B cell (primary cell): ENCODE data around the gene WDR43. TPM values are rescaled to one million over a fixed set of nuclear protein-coding genes. Genes with fewer than 3 reads are reported as not detected.

Experiments used
- ATAC-seq: fragments of 200-7000 bp; cut with Tn5 transposase; one replicate; pipeline ENCODE4 v1.10.0; 2021; ENCODE audit warnings: low read depth, mild to moderate bottlenecking, moderate number of reproducible peaks, moderate library complexity
- CTCF ChIA-PET: fragments of 350-600 bp; sonication (Branson Sonifier 250); formaldehyde crosslinking; loops from one replicate; lab custom pipeline; 2021; ENCODE audit warnings: antibody characterized with exemption, inconsistent platforms; lab: Charles Lee
- POLR2A ChIA-PET: fragments of 350-600 bp; sonication (Branson Sonifier 250); formaldehyde crosslinking; loops from one replicate; lab custom pipeline; 2021; ENCODE audit warnings: antibody characterized with exemption; lab: Charles Lee
- DNase-seq: peaks from one replicate; pipeline ENCODE4 v3.0.0; 2013
- H2AFZ ChIP-seq: 2 replicates; pipeline ENCODE4 v1.6.1; 2012; ENCODE audit warnings: mild to moderate bottlenecking, low read depth, low read length; ENCODE audit not compliant: insufficient read depth, poor library complexity, severe bottlenecking
- H3K27ac ChIP-seq, 2 donors: 1 replicate in 1 of 2; 2 replicates in 1 of 2; pipeline ENCODE4 v1.5.1; 2012 to 2013; ENCODE audit warnings: low read length in 2 of 2, mild to moderate bottlenecking in 2 of 2, moderate library complexity in 1 of 2
- H3K27me3 ChIP-seq, 4 experiments: fragments of 200-600 bp in 1 of 4; sonication (generic) in 1 of 4; replicated peaks in 1 of 4; 1 replicate in 2 of 4; 2 replicates in 2 of 4; pipeline versions ENCODE4 v1.6.1 to v1.7.0; 2013 to 2016; ENCODE audit warnings: low read length in 3 of 4, mild to moderate bottlenecking in 2 of 4, mixed read lengths in 1 of 4, moderate library complexity in 1 of 4; ENCODE audit not compliant: insufficient read depth in 4 of 4, control insufficient read depth in 3 of 4; ENCODE audit errors: control extremely low read depth in 1 of 4
- H3K36me3 ChIP-seq, 2 experiments: replicated peaks in 1 of 2; 1 replicate in 1 of 2; 2 replicates in 1 of 2; pipeline versions ENCODE4 v1.6.1 to v1.7.1; 2013; ENCODE audit warnings: low read length in 1 of 2; ENCODE audit not compliant: insufficient read depth in 2 of 2, control insufficient read depth in 1 of 2; ENCODE audit errors: control extremely low read depth in 1 of 2, extremely low read depth in 1 of 2
- H3K4me1 ChIP-seq, 2 donors: fragments of 200-600 bp in 1 of 2; sonication (generic) in 1 of 2; 1 replicate in 1 of 2; 2 replicates in 1 of 2; pipeline versions ENCODE4 v1.5.1 to v1.6.1; 2013 to 2017; ENCODE audit warnings: low read length in 2 of 2; ENCODE audit not compliant: control insufficient read depth in 2 of 2, insufficient read depth in 2 of 2
- H3K4me2 ChIP-seq: replicated peaks from 2 replicates; pipeline ENCODE3; 2012; ENCODE audit warnings: mild to moderate bottlenecking, low read depth, low read length; ENCODE audit not compliant: poor library complexity, severe bottlenecking
- H3K4me3 ChIP-seq, 5 experiments: fragments of 200-600 bp in 1 of 5; sonication (generic) in 1 of 5; 1 replicate in 3 of 5; 2 replicates in 2 of 5; pipeline versions ENCODE4 v1.5.1 to v1.7.0; 2011 to 2016; ENCODE audit warnings: low read length in 4 of 5, mild to moderate bottlenecking in 4 of 5, low read depth in 2 of 5, control low read depth in 1 of 5, moderate library complexity in 1 of 5; ENCODE audit not compliant: insufficient read depth in 1 of 5; ENCODE audit errors: control extremely low read depth in 1 of 5, extremely low read depth in 1 of 5
- H3K79me2 ChIP-seq: fragments of 200-600 bp; sonication (generic); one replicate; pipeline ENCODE4 v1.6.0; 2016; ENCODE audit warnings: low read length; ENCODE audit not compliant: control insufficient read depth, insufficient read depth
- H3K9ac ChIP-seq: fragments of 200-600 bp; sonication (generic); 2 replicates; pipeline ENCODE4 v1.6.1; 2017; ENCODE audit warnings: mild to moderate bottlenecking, low read length, moderate library complexity
- H3K9me3 ChIP-seq, 3 donors: one replicate each; pipeline versions ENCODE4 v1.6.1 to v1.7.1; 2013; ENCODE audit warnings: low read length in 2 of 3; ENCODE audit not compliant: control insufficient read depth in 2 of 3, insufficient read depth in 1 of 3; ENCODE audit errors: control extremely low read depth in 1 of 3
- H4K20me1 ChIP-seq: 2 replicates; pipeline ENCODE4 v1.6.0; 2012; ENCODE audit warnings: mild to moderate bottlenecking, low read length; ENCODE audit not compliant: insufficient read depth, control insufficient read depth, poor library complexity, severe bottlenecking
- H3K27ac Mint-ChIP-seq: one replicate; pipeline ENCODE4 v1.8.0; 2021; ENCODE audit warnings: mixed read lengths
- H3K27me3 Mint-ChIP-seq: one replicate; pipeline ENCODE4 v1.8.0; 2021; ENCODE audit warnings: mixed read lengths
- H3K4me1 Mint-ChIP-seq: one replicate; pipeline ENCODE4 v1.8.0; 2021; ENCODE audit warnings: mixed read lengths
- H3K4me3 Mint-ChIP-seq: one replicate; pipeline ENCODE4 v1.8.0; 2021; ENCODE audit warnings: mixed read lengths
- H3K9me3 Mint-ChIP-seq: one replicate; pipeline ENCODE4 v1.8.0; 2022; ENCODE audit warnings: mixed read lengths; ENCODE audit not compliant: insufficient read depth
- EZH2 ChIP-seq: IDR thresholded peaks from 2 replicates; pipeline ENCODE4 v1.6.1; 2012; ENCODE audit warnings: borderline replicate concordance, low read depth, mild to moderate bottlenecking, moderate library complexity, low read length; ENCODE audit not compliant: insufficient read depth, poor library complexity, severe bottlenecking
- WGBS: methylation state at CpG from one replicate; pipeline ENCODE4 v1.1.5; 2013; ENCODE audit warnings: missing lambda C conversion rate; ENCODE audit not compliant: insufficient coverage; 5-methylcytosine and 5-hydroxymethylcytosine counted together
- intact Hi-C: fragments of 100-400 bp; cut with micrococcal nuclease; formaldehyde crosslinking; loops from one replicate; pipeline ENCODE4 v1.10.0; 2022
- polyA plus RNA-seq: library from polyadenylated mRNA; depleted of rRNA; stranded (reverse); fragments of >200 nt; gene quantifications from 2 replicates; pipeline ENCODE4 v1.2.3, GENCODE V29; 2012
- total RNA-seq, 2 donors: library from RNA; stranded (reverse); fragments of 120-200 nt in 1 of 2; gene quantifications; 1 replicate in 1 of 2; 2 replicates in 1 of 2; pipeline versions ENCODE4 v1.2.3 to v1.2.4, GENCODE V29; 2013 to 2022
- TF ChIP-seq, protein P1 (sequence below): fragments of 200-600 bp; IDR thresholded peaks from one replicate; pipeline ENCODE4 v1.8.0; 2022; ENCODE audit warnings: antibody characterized with exemption, mild to moderate bottlenecking

WDR43 gene
- total and polyA plus RNA-seq, 2 donors (not counting 1 experiment from before 2014, with no cell fraction given) = 22.5 to 51.0 TPM

GRCh38 chr2:28951910-28952835 is 57.7 kb downstream of the WDR43 start:
- Histone ChIP-seq H3K27me3 (no peaks in the 10 kb centered on the region), H3K9ac (no peak overlapping the region), H3K9me3 (peaks cover 0 to 6% (median 0%) of the 10 kb centered on the region in 3 donors), H3K79me2 (no peaks in the 10 kb centered on the region), H3K27ac (no peak overlapping the region), H4K20me1 (no peaks in the 10 kb centered on the region), H3K36me3 (peaks cover 0 to 13% of the 10 kb centered on the region in 2 experiments), H3K4me3 (no peak overlapping the region), H3K4me1 (no peaks in the 10 kb centered on the region), H3K4me2 (no peak overlapping the region), H2AFZ (no peak overlapping the region)
- WGBS = 90% methylated on average over 11 of the region's 13 CpGs
- POLR2A ChIA-PET = no interaction called here
- no peak for DNase-seq
- H3K27ac Mint-ChIP-seq = no peak overlapping the region
- H3K9me3 Mint-ChIP-seq = no peaks in the 10 kb centered on the region
- no peak overlapping the region for H3K4me3 Mint-ChIP-seq
- CTCF ChIA-PET = no interaction called here
- TF ChIP-seq, protein P1, sequence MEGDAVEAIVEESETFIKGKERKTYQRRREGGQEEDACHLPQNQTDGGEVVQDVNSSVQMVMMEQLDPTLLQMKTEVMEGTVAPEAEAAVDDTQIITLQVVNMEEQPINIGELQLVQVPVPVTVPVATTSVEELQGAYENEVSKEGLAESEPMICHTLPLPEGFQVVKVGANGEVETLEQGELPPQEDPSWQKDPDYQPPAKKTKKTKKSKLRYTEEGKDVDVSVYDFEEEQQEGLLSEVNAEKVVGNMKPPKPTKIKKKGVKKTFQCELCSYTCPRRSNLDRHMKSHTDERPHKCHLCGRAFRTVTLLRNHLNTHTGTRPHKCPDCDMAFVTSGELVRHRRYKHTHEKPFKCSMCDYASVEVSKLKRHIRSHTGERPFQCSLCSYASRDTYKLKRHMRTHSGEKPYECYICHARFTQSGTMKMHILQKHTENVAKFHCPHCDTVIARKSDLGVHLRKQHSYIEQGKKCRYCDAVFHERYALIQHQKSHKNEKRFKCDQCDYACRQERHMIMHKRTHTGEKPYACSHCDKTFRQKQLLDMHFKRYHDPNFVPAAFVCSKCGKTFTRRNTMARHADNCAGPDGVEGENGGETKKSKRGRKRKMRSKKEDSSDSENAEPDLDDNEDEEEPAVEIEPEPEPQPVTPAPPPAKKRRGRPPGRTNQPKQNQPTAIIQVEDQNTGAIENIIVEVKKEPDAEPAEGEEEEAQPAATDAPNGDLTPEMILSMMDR = no peak
- no peak for TF ChIP-seq EZH2
- no peak for ATAC-seq
- no peaks in the 10 kb centered on the region for H3K27me3 Mint-ChIP-seq
- intact Hi-C loops = no loop called here
- H3K4me1 Mint-ChIP-seq = peaks cover 6% of the 10 kb centered on the region

DNA sequence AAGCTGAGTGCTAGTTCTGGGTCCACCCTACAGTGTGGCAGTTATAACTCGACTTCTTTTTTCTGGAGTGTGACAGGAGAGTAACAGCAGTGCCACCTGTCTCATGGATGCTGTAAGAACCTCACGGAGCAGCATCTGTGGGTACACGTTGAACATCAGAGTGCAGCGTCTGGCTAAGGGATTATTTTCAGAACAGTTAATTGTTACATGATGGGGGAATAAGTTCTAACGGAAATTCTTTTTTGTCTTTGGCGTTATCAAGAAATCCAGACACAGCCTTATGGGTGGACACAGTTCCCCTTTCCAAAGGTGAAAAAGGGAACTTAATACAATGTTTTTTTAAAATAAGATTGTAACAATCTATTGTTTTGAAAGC is 58.4 kb downstream of the WDR43 start:
- Histone ChIP-seq H3K4me3 (no peak overlapping the region), H3K4me2 (no peak overlapping the region), H3K36me3 (peaks cover 0 to 9% of the 10 kb centered on the region in 2 experiments), H3K4me1 (no peaks in the 10 kb centered on the region), H3K9me3 (peaks cover 0 to 6% (median 0%) of the 10 kb centered on the region in 3 donors), H4K20me1 (no peaks in the 10 kb centered on the region), H2AFZ (no peak overlapping the region), H3K27ac (no peak overlapping the region), H3K9ac (no peak overlapping the region), H3K79me2 (no peaks in the 10 kb centered on the region), H3K27me3 (no peaks in the 10 kb centered on the region)
- Mint-ChIP-seq H3K27ac (no peak overlapping the region), H3K4me3 (no peak overlapping the region), H3K9me3 (no peaks in the 10 kb centered on the region), H3K27me3 (no peaks in the 10 kb centered on the region), H3K4me1 (peaks cover 6% of the 10 kb centered on the region)
- intact Hi-C loops = no loop called here
- POLR2A ChIA-PET = no interaction called here
- no peak for DNase-seq
- no peak for TF ChIP-seq EZH2
- CTCF ChIA-PET = no interaction called here
- no peak for ATAC-seq
- WGBS = 3% methylated on average over 4 of the region's 6 CpGs
